Activated B cell treated with CpG ODN at 0.5 μM for 24 hours (primary cell): Measurements from ENCODE around the gene DNAH12. TPM values are rescaled to one million over a fixed set of nuclear protein-coding genes. Genes with fewer than 3 reads are reported as not detected.
"Not testable (repeated sequence)": the region's sequence is repeated elsewhere in the genome, so short reads cannot be mapped to it uniquely, and the experiment has no call there.

Experiments
- ATAC-seq: fragments of 200-7000 bp; cut with Tn5 transposase; one replicate; pipeline ENCODE4 v1.10.0; 2021; ENCODE audit warnings: low read depth, mild to moderate bottlenecking, moderate library complexity
- CTCF ChIA-PET: fragments of 350-600 bp; sonication (Branson Sonifier 250); formaldehyde crosslinking; loops from one replicate; lab custom pipeline; 2021; ENCODE audit warnings: antibody characterized with exemption; lab: Charles Lee
- POLR2A ChIA-PET: fragments of 350-600 bp; sonication (Branson Sonifier 250); formaldehyde crosslinking; loops from one replicate; lab custom pipeline; 2021; ENCODE audit warnings: antibody characterized with exemption; lab: Charles Lee
- DNase-seq: peaks from one replicate; pipeline ENCODE4 v3.0.0; 2022
- H3K27ac Mint-ChIP-seq: one replicate; pipeline ENCODE4 v1.8.0; 2020; ENCODE audit warnings: mixed read lengths
- H3K27me3 Mint-ChIP-seq: one replicate; pipeline ENCODE4 v1.8.0; 2021; ENCODE audit warnings: mixed read lengths
- H3K36me3 Mint-ChIP-seq: one replicate; pipeline ENCODE4 v1.8.0; 2021; ENCODE audit warnings: low read depth, mixed read lengths
- H3K4me1 Mint-ChIP-seq: one replicate; pipeline ENCODE4 v1.8.0; 2021; ENCODE audit warnings: mixed read lengths
- H3K4me3 Mint-ChIP-seq: one replicate; pipeline ENCODE4 v1.8.0; 2020; ENCODE audit warnings: mild to moderate bottlenecking, mixed read lengths
- H3K9me3 Mint-ChIP-seq: one replicate; pipeline ENCODE4 v1.8.0; 2020; ENCODE audit warnings: mixed read lengths
- CTCF ChIP-seq: fragments of 200-600 bp; IDR thresholded peaks from one replicate; pipeline ENCODE4 v1.8.0; 2022; ENCODE audit warnings: antibody characterized with exemption, mild to moderate bottlenecking
- intact Hi-C: fragments of 100-400 bp; cut with micrococcal nuclease; formaldehyde crosslinking; loops from one replicate; pipeline ENCODE4 v1.15.1; 2024
- total RNA-seq: library from RNA; stranded (reverse); gene quantifications from 2 replicates; pipeline ENCODE4 v1.2.3, GENCODE V29; 2022

The DNAH12 gene
- total RNA-seq, 1 donor from 2014 or later, result 0.22 TPM

- Mint-ChIP-seq H3K27ac (no peak overlapping the region), H3K4me1 (no peaks in the 10 kb centered on the region), H3K36me3 (no peaks in the 10 kb centered on the region), H3K4me3 (no peak overlapping the region), H3K9me3 (peaks cover 6% of the 10 kb centered on the region), H3K27me3 (peaks cover 8% of the 10 kb centered on the region)
- intact Hi-C loops, result no loop called here
- CTCF ChIA-PET, result no interaction called here
- ATAC-seq (no peak), DNase-seq (no peak)
- TF ChIP-seq CTCF, result no peak
- POLR2A ChIA-PET, result no interaction called here
Measured at GRCh38 chr3:57314204-57314603, 229.9 kb downstream of the DNAH12 start.

GRCh38 chr3:57309769-57310360 is 234.3 kb downstream of the DNAH12 start:
- intact Hi-C loops, result no loop called here
- no peak for ATAC-seq
- DNase-seq, result no peak
- H3K27ac Mint-ChIP-seq, result no peak overlapping the region
- no peaks in the 10 kb centered on the region for H3K4me1 Mint-ChIP-seq
- ChIA-PET POLR2A (no interaction called here), CTCF (no interaction called here)
- H3K27me3 Mint-ChIP-seq, result peaks cover 7% of the 10 kb centered on the region
- no peak for TF ChIP-seq CTCF
- no peaks in the 10 kb centered on the region for H3K36me3 Mint-ChIP-seq
- H3K4me3 Mint-ChIP-seq, result no peak overlapping the region
- H3K9me3 Mint-ChIP-seq, result no peaks in the 10 kb centered on the region

GRCh38 chr3:57303520-57303919 is 240.6 kb downstream of the DNAH12 start:
- H3K27ac Mint-ChIP-seq, H3K36me3 Mint-ChIP-seq, POLR2A ChIA-PET, H3K4me3 Mint-ChIP-seq, CTCF ChIA-PET, H3K9me3 Mint-ChIP-seq, H3K4me1 Mint-ChIP-seq, intact Hi-C loops, ATAC-seq, DNase-seq: not testable (repeated sequence)
- peaks cover 17% of the 10 kb centered on the region for H3K27me3 Mint-ChIP-seq

GRCh38 chr3:57298041-57298440 is 246.1 kb downstream of the DNAH12 start:
- Mint-ChIP-seq H3K27me3 (peaks cover 22% of the 10 kb centered on the region), H3K9me3 (no peaks in the 10 kb centered on the region), H3K4me1 (no peaks in the 10 kb centered on the region), H3K27ac (no peak overlapping the region), H3K4me3 (no peak overlapping the region), H3K36me3 (no peaks in the 10 kb centered on the region)
- ChIA-PET CTCF (no interaction called here), POLR2A (no interaction called here)
- no peak for DNase-seq
- no peak for ATAC-seq
- intact Hi-C loops, result no loop called here
- no peak for TF ChIP-seq CTCF

- no peaks in the 10 kb centered on the region for H3K9me3 Mint-ChIP-seq
- TF ChIP-seq CTCF, result no peak
- no peak overlapping the region for H3K27ac Mint-ChIP-seq
- no peaks in the 10 kb centered on the region for H3K4me1 Mint-ChIP-seq
- ChIA-PET POLR2A (no interaction called here), CTCF (no interaction called here)
- no peaks in the 10 kb centered on the region for H3K36me3 Mint-ChIP-seq
- H3K4me3 Mint-ChIP-seq, result no peak overlapping the region
- ATAC-seq, result no peak
- DNase-seq, result no peak
- intact Hi-C loops, result no loop called here
- peaks cover 23% of the 10 kb centered on the region for H3K27me3 Mint-ChIP-seq
Measured at GRCh38 chr3:57292897-57293526, 251.1 kb downstream of the DNAH12 start.
